Endothelial cell of umbilical vein (primary cell): ENCODE results near the gene RGSL1. TPM values are rescaled to one million over a fixed set of nuclear protein-coding genes. Genes with fewer than 3 reads are reported as not detected.

Source experiments
- BruUV-seq: library from RNA; stranded (reverse); fragments of 400-500 nt; replicated peaks from 2 replicates; lab custom pipeline; 2021; lab: Mats Ljungman, UMichigan
- CTCF ChIA-PET: fragments of 300-600, 350-600 bp; sonication (Branson Sonifier 250); formaldehyde crosslinking; loops from one replicate; lab custom pipeline; 2021; ENCODE audit warnings: antibody characterized with exemption, inconsistent platforms; lab: Charles Lee
- POLR2A ChIA-PET: fragments of 300-600, 350-600 bp; sonication (Branson Sonifier 250); formaldehyde crosslinking; loops from one replicate; lab custom pipeline; 2021; ENCODE audit warnings: antibody characterized with exemption, inconsistent platforms; lab: Charles Lee
- DNase-seq: peaks from one replicate; pipeline ENCODE4 v3.0.0-alpha.2; 2011; ENCODE audit warnings: low read depth, low spot score
- FAIRE-seq: peaks from 2 replicates; lab custom pipeline; 2011; peaks lifted over from hg19 to GRCh38; lab: Jason Lieb, UNC
- H2AFZ ChIP-seq: 2 replicates; pipeline ENCODE4 v1.6.0; 2012; ENCODE audit warnings: low read depth, low read length, control low read depth, inconsistent platforms
- H3K27ac ChIP-seq: 2 replicates; pipeline ENCODE4 v1.5.1; 2011; ENCODE audit warnings: low read depth, mild to moderate bottlenecking, control low read depth, low read length, moderate library complexity; ENCODE audit not compliant: insufficient read depth
- H3K27me3 ChIP-seq, 2 experiments: 2 replicates each; pipeline versions ENCODE4 v1.6.0 to v1.6.1; 2011; ENCODE audit warnings: low read length in 2 of 2, mixed read lengths in 1 of 2; ENCODE audit not compliant: control insufficient read depth in 2 of 2, insufficient read depth in 2 of 2
- H3K36me3 ChIP-seq, 2 experiments: 2 replicates in 1 of 2; 3 replicates in 1 of 2; pipeline ENCODE4 v1.5.1; 2011; ENCODE audit warnings: low read length in 2 of 2, mild to moderate bottlenecking in 1 of 2, moderate library complexity in 1 of 2; ENCODE audit not compliant: control insufficient read depth in 2 of 2, insufficient read depth in 2 of 2; ENCODE audit errors: extremely low read depth in 1 of 2
- H3K4me1 ChIP-seq: 3 replicates; pipeline ENCODE4 v1.5.1; 2011; ENCODE audit warnings: mild to moderate bottlenecking, low read length; ENCODE audit not compliant: control insufficient read depth, insufficient read depth; ENCODE audit errors: extremely low read depth
- H3K4me2 ChIP-seq: 2 replicates; pipeline ENCODE4 v1.6.1; 2011; ENCODE audit warnings: low read length, control low read depth, mixed read lengths; ENCODE audit not compliant: insufficient read depth
- H3K4me3 ChIP-seq, 3 experiments: fragments of 200-600 bp in 1 of 3; sonication (generic), shearing (Covaris generic) in 1 of 3; replicated peaks in 1 of 3; 2 replicates each; pipeline ENCODE4 v1.5.1; 2011 to 2016; ENCODE audit warnings: control low read depth in 3 of 3, low read length in 3 of 3, mild to moderate bottlenecking in 2 of 3, inconsistent platforms in 1 of 3, low read depth in 1 of 3, moderate library complexity in 1 of 3; ENCODE audit not compliant: insufficient read depth in 1 of 3
- H3K79me2 ChIP-seq: 2 replicates; pipeline ENCODE4 v1.6.0; 2012; ENCODE audit warnings: low read length, inconsistent platforms; ENCODE audit not compliant: control insufficient read depth, insufficient read depth
- H3K9ac ChIP-seq: replicated peaks from 2 replicates; pipeline ENCODE3; 2011; ENCODE audit warnings: low read length, control low read depth; ENCODE audit not compliant: insufficient read depth; ENCODE audit errors: extremely low read depth
- H3K9me1 ChIP-seq: replicated peaks from 3 replicates; pipeline ENCODE4 v1.6.0; 2011; ENCODE audit warnings: mild to moderate bottlenecking, low read length; ENCODE audit not compliant: control insufficient read depth, insufficient read depth; ENCODE audit errors: extremely low read depth
- H3K9me3 ChIP-seq: replicated peaks from 2 replicates; pipeline ENCODE4 v1.5.1; 2012; ENCODE audit warnings: low read length, inconsistent platforms; ENCODE audit not compliant: control insufficient read depth, insufficient read depth
- H4K20me1 ChIP-seq: replicated peaks from 2 replicates; pipeline ENCODE3; 2011; ENCODE audit warnings: mild to moderate bottlenecking, low read length; ENCODE audit not compliant: control insufficient read depth, insufficient read depth; ENCODE audit errors: extremely low read depth
- EZH2 ChIP-seq: IDR thresholded peaks from 2 replicates; pipeline ENCODE4 v1.6.1; 2012; ENCODE audit warnings: borderline replicate concordance, low read depth, mild to moderate bottlenecking, moderate library complexity, low read length, inconsistent platforms; ENCODE audit not compliant: severe bottlenecking
- FOS ChIP-seq: IDR thresholded peaks from 2 replicates; pipeline ENCODE4 v1.6.1; 2011; ENCODE audit warnings: mild to moderate bottlenecking, low read length, moderate library complexity, borderline replicate concordance; ENCODE audit not compliant: insufficient read depth
- GATA2 ChIP-seq: IDR thresholded peaks from 2 replicates; pipeline ENCODE4 v1.7.0; 2011; ENCODE audit warnings: low read depth, mild to moderate bottlenecking, moderate library complexity, mixed read lengths, low read length; ENCODE audit not compliant: insufficient read length, insufficient read depth
- JUN ChIP-seq: IDR thresholded peaks from 2 replicates; pipeline ENCODE4 v1.6.1; 2011; ENCODE audit warnings: borderline replicate concordance, low read depth; ENCODE audit not compliant: insufficient read length, insufficient read depth
- MYC ChIP-seq: IDR thresholded peaks from one replicate; pipeline ENCODE4 v1.6.1; 2011; ENCODE audit warnings: mild to moderate bottlenecking, low read depth, low read length
- POLR2A ChIP-seq: IDR thresholded peaks from 2 replicates; pipeline ENCODE4 v1.6.1; 2012; ENCODE audit warnings: low read depth, mild to moderate bottlenecking, control low read depth, low read length
- POLR2AphosphoS5 ChIP-seq: IDR thresholded peaks from 2 replicates; pipeline ENCODE4 v1.6.1; 2012; ENCODE audit warnings: low read depth, mild to moderate bottlenecking, control low read depth, low read length, moderate library complexity; ENCODE audit not compliant: insufficient read depth
- dilution Hi-C: fragments of 300-500 bp; cut with MboI; formaldehyde crosslinking; loops from one replicate; pipeline ENCODE4 v1.15.0; 2019; ENCODE audit warnings: low sequenced_read_pairs; ENCODE audit not compliant: extremely low pct_ligation_motif_present
- intact Hi-C: fragments of 100-400 bp; cut with micrococcal nuclease; formaldehyde crosslinking; loops from one replicate; pipeline ENCODE4 v1.10.0; 2022
- polyA plus RNA-seq, 4 experiments: library from polyadenylated mRNA; depleted of rRNA in 3 of 4; stranded (reverse) in 3 of 4; unstranded in 1 of 4; fragments of >200 nt; gene quantifications; 2 replicates each; pipeline versions ENCODE4 v1.2.1 to v1.2.3, GENCODE V29; 2011 to 2012; ENCODE audit warnings: missing spikeins in 1 of 4
- total RNA-seq: library from RNA; stranded (reverse); gene quantifications from 2 replicates; pipeline ENCODE4 v1.2.3, GENCODE V29; 2021
- TF ChIP-seq, protein P1 (sequence below), 2 donors: IDR thresholded peaks; 1 replicate in 1 of 2; 2 replicates in 1 of 2; pipeline ENCODE4 v1.5.1; 2011; ENCODE audit warnings: low read length in 2 of 2, mild to moderate bottlenecking in 2 of 2, moderate library complexity in 2 of 2, control low read depth in 1 of 2, inconsistent platforms in 1 of 2, low read depth in 1 of 2; ENCODE audit not compliant: insufficient read depth in 1 of 2; ENCODE audit errors: extremely low read depth in 1 of 2
- TF ChIP-seq, protein P2 (sequence below): IDR thresholded peaks from 2 replicates; pipeline ENCODE4 v1.6.1; 2011; ENCODE audit not compliant: insufficient read depth, insufficient read length

The RGSL1 gene
- total and polyA plus RNA-seq, 2 donors (not counting 3 experiments of a cell fraction or from before 2014, with no cell fraction given): not detected

DNA sequence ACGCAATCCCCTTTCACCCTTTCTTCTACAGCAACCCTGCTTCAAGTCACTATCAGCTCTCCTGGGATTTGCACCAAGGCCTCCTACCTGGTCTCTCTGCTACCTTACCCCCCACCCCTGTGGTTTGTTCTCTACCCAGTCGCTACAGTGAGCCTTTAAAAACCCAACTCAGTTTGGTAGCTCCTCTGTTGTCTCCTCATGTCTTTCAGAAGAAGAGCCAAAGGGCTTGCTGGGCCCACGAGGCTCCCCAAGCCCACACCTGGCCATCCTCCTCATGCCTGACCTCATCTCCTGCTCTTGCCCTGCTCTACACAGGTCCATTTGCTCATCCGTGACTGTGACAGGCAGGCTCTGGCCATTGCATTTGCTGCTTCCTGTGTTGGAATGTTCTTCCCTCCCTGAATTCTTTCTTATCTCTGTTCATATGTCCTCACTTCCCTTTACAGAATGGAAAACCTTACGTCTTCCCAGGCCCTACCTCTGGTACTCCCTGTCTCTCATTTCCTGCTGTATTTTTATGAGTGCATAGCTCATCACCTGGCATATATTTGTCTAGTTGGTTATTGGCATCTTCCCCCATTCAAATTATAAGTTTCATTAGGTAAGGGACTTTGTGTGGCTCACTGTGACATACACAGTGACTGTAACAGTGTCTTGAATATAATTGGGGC, 150.9 kb downstream of the RGSL1 start:
- Histone ChIP-seq H4K20me1 (peaks cover 2% of the 10 kb centered on the region), H3K9me1 (no peaks in the 10 kb centered on the region), H3K4me3 (no peak overlapping the region), H3K79me2 (no peaks in the 10 kb centered on the region), H3K27ac (no peak overlapping the region), H3K9ac (no peak overlapping the region), H3K36me3 (no peaks in the 10 kb centered on the region), H3K4me2 (no peak overlapping the region), H3K27me3 (peaks cover 21 to 29% of the 10 kb centered on the region in 2 experiments), H3K9me3 (no peaks in the 10 kb centered on the region), H2AFZ (no peak overlapping the region), H3K4me1 (no peaks in the 10 kb centered on the region)
- ChIA-PET POLR2A (no interaction called here), CTCF (interaction anchor here (0.6 to 18.9 kb wide), 29 partner anchors 10 to 239 kb away, joined by 3 to 891 read pairs (median 4); partner anchors contain the start of genes NPL and RNASEL)
- BruUV-seq: no TSS peak
- dilution Hi-C loops (no loop called here), intact Hi-C loops (loop anchor here (1.0 to 5.0 kb wide), 3 partner anchors 183 to 238 kb away; partner anchors contain the start of genes DHX9 and GLUL)
- FAIRE-seq (no peak), DNase-seq (no peak)
- TF ChIP-seq, protein P1, sequence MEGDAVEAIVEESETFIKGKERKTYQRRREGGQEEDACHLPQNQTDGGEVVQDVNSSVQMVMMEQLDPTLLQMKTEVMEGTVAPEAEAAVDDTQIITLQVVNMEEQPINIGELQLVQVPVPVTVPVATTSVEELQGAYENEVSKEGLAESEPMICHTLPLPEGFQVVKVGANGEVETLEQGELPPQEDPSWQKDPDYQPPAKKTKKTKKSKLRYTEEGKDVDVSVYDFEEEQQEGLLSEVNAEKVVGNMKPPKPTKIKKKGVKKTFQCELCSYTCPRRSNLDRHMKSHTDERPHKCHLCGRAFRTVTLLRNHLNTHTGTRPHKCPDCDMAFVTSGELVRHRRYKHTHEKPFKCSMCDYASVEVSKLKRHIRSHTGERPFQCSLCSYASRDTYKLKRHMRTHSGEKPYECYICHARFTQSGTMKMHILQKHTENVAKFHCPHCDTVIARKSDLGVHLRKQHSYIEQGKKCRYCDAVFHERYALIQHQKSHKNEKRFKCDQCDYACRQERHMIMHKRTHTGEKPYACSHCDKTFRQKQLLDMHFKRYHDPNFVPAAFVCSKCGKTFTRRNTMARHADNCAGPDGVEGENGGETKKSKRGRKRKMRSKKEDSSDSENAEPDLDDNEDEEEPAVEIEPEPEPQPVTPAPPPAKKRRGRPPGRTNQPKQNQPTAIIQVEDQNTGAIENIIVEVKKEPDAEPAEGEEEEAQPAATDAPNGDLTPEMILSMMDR (IDR thresholded peaks at IDR 0.05; ENCODE audit: extremely low read depth in 1 of 2, insufficient read depth in 1 of 2, low read depth in 1 of 2, low read length in 2 of 2): no peak
- TF ChIP-seq, protein P2, sequence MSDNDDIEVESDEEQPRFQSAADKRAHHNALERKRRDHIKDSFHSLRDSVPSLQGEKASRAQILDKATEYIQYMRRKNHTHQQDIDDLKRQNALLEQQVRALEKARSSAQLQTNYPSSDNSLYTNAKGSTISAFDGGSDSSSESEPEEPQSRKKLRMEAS: no peak
- TF ChIP-seq POLR2AphosphoS5: no peak
- no peak for TF ChIP-seq GATA2
- TF ChIP-seq EZH2: no peak
- no peak for TF ChIP-seq POLR2A
- TF ChIP-seq JUN: no peak
- TF ChIP-seq MYC: no peak
- no peak for TF ChIP-seq FOS
